GM12892 (cell line): Measurements from ENCODE around the gene EVL.

Source experiments
- DNase-seq: peaks from one replicate; pipeline ENCODE4 v3.0.0; 2011; ENCODE audit not compliant: insufficient read length
- FAIRE-seq: peaks from 2 replicates; lab custom pipeline; 2011; peaks lifted over from hg19 to GRCh38; lab: Jason Lieb, UNC
- POLR2A ChIP-seq: IDR thresholded peaks from 2 replicates; pipeline ENCODE4 v1.6.1; 2011; ENCODE audit warnings: low read depth, low read length, control low read depth
- POLR2AphosphoS5 ChIP-seq: IDR thresholded peaks from 2 replicates; pipeline ENCODE4 v1.6.1; 2011; ENCODE audit warnings: low read depth, low read length, control low read depth
- TAF1 ChIP-seq: IDR thresholded peaks from 2 replicates; pipeline ENCODE4 v1.6.1; 2011; ENCODE audit warnings: low read depth, mild to moderate bottlenecking, control low read depth, low read length, borderline replicate concordance

The EVL gene

GRCh38 chr14:100078997-100079725 lies 13.9 kb downstream of the EVL start:
- TF ChIP-seq POLR2AphosphoS5 = no peak
- TF ChIP-seq TAF1 = no peak
- TF ChIP-seq POLR2A = no peak
- FAIRE-seq (no peak), DNase-seq (no peak)

DNA sequence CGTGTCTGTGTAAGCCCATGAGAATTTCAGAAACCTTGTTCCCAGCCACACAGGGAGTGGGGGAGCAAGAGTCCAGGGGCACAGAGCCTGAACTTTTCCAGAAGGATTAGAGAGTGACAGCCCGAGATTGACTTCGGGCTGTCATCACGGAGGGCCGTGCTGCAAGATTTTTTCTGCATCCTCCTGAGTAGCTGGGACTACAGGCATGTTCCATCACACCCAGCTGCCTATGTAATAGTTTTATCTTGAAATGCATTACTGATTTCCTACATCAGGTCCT lies 14.4 kb downstream of the EVL start:
- TF ChIP-seq POLR2AphosphoS5 (no peak), POLR2A (no peak), TAF1 (no peak)
- FAIRE-seq (no peak), DNase-seq (no peak)

DNA sequence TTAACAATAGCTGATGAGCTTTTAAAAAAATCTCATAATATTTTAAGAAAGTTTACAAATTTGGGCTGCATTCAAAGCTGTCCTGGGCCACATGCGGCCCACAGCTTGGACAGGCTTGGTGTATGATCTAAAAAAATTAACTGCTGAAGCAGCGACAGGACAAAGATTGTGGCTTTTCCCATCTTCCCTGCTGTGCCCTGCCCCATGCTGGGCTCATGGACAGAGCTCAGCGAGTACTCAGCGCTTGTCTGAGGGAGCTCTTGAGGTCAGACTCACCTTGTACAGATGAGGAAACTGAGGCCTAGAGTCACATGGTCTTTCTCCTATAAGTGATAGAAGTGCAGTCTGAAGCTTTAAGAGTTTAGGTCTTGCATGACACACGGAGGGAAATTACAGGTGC lies 15.0 kb downstream of the EVL start:
- no peak for TF ChIP-seq POLR2AphosphoS5
- TF ChIP-seq TAF1 = no peak
- TF ChIP-seq POLR2A = no peak
- DNase-seq (no peak), FAIRE-seq (no peak)

DNA sequence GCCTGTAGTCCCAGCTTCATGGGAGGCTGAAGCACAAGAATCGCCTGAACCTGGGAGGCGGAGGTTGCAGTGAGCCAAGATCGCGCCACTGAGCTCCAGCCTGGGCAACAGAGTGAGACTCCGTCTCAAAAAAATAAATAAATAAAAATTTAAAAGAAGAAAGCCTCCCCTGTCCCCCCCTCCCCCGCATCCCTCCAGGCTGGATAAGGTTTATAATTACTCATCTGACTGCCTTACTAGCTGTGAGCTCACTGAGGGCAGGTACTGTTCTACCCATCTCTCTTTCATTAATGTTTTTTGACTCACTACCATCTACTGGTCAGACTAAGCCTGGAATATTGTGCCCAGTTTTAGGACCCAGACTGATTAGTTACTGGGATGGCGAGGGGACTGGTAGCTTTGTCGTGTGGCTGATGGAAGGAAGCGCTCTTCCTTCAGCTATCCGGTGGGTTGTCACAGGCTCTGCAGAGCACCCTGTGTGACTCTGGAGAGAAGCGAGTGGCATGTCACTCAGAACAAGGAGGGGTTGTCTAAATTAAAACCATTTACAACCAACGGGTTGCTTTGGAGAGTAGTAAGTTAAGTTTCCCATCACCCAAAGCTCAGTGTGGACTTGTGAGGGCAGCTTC lies 16.9 kb downstream of the EVL start:
- FAIRE-seq = no peak
- no peak for TF ChIP-seq POLR2AphosphoS5
- DNase-seq = no peak

DNA sequence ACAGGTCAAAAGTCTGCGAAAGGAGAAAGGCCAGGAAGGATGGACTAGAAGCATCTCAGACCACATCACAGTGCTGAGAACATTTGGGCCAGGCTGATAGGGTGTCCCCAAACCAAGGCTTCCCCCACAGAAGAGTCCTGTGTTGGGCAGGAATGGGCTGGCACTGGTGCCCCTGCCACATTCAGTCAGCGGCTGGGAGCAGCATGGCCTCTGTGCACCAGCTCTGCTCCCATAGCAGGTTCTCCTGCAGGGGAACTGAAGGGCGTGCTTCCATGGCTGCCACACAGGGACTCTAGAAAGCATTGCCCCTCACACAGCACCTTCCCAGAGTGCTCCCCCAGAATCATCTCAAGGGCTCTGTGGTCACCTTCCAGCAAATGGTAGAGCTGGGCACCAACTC lies 17.5 kb downstream of the EVL start:
- no peak for FAIRE-seq
- TF ChIP-seq TAF1 (no peak), POLR2A (no peak), POLR2AphosphoS5 (no peak)
- DNase-seq = no peak

DNA sequence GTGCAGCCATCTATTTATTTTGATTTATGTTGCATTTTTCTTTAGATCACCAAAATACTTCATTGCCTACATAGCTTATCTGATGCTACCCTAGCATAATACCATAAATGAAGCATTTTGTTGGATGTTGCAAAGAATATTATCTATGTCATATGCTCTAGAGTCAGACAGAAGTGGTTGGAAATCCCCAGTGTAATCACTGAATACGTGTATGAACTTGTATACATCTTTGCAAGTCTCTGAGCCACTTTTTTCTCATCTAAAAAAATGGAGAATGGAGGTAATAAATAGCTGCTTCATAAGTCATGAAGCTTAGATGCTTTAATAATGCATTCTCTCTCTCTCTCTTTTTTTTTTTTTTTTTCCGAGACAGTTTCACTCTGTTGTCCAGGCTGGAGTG lies 18.5 kb downstream of the EVL start:
- FAIRE-seq (no peak), DNase-seq (no peak)
- TF ChIP-seq POLR2AphosphoS5 (no peak), TAF1 (no peak)

DNA sequence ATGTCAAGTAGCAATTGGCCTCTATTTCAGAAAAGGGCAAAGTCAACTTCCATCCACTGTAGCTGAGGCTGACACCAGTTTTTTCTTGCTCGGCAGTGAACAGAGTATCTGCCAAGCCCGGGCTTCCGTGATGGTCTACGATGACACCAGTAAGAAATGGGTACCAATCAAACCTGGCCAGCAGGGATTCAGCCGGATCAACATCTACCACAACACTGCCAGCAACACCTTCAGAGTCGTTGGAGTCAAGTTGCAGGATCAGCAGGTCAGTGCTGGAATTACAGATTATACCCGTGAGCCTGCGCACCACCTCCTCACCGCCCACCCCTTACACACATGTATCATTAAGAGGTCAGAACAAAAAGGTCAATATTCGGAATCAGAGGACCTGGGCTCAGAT lies 19.4 kb downstream of the EVL start:
- no peak for FAIRE-seq
- TF ChIP-seq POLR2A (no peak), TAF1 (no peak), POLR2AphosphoS5 (no peak)
- DNase-seq = no peak

DNA sequence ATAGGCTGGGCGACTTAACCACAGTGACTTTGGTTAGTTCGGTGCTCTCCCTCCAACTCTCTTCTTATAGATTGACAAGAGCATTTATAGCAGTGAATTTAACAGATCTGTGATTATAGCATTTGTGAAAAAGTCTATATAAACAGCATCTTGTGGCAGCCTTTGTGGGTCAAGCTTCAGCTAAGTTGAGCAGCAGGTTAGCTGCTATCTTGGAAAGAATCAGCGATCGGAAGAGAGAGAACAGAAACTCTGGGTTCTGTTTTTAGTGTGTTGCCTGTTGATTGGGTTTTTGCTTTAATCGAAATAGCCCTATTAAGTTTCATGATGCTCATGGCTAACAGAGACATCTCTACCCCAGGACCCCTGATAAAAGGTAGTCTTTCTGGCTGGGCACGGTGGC lies 20.2 kb downstream of the EVL start:
- TF ChIP-seq TAF1 = no peak
- no peak for TF ChIP-seq POLR2AphosphoS5
- TF ChIP-seq POLR2A = no peak
- no peak for FAIRE-seq
- no peak for DNase-seq

DNA sequence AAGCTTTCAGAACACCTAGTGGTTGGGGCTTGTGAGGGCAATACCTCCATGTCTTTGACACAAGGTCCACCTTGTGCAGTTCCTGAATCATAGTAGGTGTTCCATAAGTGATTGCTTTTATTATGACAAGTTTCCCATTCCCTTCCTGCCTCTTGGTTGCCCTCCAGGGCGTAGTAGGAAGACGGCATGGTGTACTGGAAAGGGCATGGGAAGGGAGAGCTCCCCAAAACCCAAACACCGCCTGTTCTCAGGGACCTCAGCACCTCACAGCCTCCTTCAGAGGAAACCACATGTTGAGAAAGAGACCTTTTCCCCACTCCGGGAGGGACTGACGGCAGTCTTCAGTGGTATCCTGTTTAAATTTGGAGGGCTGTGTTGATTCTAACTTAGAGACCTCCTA lies 21.1 kb downstream of the EVL start:
- DNase-seq (no peak), FAIRE-seq (no peak)
- TF ChIP-seq TAF1 = no peak
- no peak for TF ChIP-seq POLR2AphosphoS5

DNA sequence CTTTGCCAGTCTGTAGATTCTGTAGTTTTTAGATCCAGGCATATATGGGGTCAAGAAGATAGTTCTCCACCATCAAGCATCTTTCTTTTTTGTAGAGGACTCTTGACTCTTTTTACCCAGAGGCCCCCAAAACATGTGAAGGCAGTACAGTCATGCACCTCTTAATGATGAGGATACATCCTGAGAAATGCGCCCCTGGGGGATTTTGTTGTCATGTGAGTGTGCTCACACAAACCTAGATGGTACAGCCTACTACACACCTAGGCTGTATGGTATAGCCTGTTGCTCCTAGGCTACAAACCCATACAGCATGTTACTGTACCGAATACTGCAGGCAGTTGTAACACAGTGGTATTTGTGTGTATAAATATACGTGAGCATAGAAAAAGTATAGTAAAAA lies 23.0 kb downstream of the EVL start:
- FAIRE-seq = no peak
- no peak for TF ChIP-seq POLR2A
- TF ChIP-seq TAF1 = no peak
- TF ChIP-seq POLR2AphosphoS5 = no peak
- no peak for DNase-seq

DNA sequence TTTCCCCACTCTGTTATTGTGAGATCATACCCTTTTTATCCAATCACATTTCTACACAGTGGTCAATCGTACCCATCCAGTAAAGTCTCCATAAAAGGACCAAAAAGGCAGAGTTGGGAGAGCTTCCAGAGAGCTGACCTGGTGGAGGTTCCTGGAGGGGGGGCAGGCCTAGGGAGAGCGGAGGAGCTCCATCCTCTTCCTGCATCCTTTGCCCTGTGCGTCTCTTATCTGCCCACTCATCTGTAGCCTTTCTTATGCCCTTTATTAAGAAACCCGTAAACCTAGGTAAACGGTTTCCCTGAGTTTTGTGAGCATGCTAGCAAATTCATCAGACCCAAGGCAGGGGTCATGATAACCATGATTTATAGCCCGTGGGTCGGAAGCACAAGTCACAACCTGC lies 26.2 kb downstream of the EVL start:
- DNase-seq = no peak
- TF ChIP-seq POLR2A = no peak
- no peak for FAIRE-seq

DNA sequence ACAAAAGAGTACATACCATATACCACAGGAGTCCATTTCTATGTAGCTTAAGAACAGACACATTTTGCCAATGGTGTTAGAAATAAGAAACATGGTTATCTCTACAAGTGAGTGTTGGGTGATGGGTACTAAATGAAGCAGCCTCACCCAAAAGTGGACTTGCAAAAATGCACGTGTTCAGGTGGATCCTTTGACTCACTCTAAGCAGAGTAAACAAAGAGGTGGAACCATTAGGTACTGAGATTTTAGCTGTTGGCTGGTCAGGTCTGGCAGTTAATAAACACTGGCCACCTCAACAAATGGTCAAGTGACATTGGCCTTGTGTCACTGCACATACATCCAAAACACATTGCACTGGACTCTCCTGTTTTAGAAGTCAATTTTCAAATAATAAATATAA lies 27.6 kb downstream of the EVL start:
- TF ChIP-seq TAF1 (no peak), POLR2A (no peak), POLR2AphosphoS5 (no peak)
- FAIRE-seq (no peak), DNase-seq (no peak)

- no peak for DNase-seq
- TF ChIP-seq POLR2AphosphoS5 = no peak
- no peak for FAIRE-seq
These were observed 28.1 kb downstream of the EVL start for GRCh38 chr14:100093319-100093718.
